Measurements from ENCODE around the gene CELA3A.
"Not testable (repeated sequence)": the region's sequence is repeated elsewhere in the genome, so short reads cannot be mapped to it uniquely, and the experiment has no call there.

Gene CELA3A

DNA sequence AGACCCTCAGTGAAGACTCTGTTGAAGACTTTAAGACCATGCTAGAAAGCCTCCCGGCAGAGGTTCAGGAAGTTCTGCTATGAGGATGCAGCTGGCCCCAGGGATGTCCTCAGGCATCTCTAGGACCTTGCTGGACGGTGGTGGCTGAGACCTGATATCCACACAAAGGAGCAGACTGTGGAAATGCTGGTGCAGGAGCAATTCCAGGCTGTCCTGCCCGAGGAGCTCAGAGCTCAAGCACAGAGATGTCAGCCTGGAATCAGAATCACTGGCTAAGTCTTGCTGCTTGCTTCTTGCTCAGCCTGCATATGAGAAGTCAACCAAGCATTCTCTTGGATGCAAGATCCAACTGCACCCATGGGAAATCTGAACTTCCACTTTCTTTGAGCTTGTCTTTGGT is 29.0 kb downstream of the CELA3A start:
- Histone ChIP-seq H3K36me3 (replicated peaks; ENCODE audit: insufficient read depth, low read length) (no peaks in the 10 kb centered on the region), H3K4me2 (ENCODE audit: low read depth, low read length) (no peak overlapping the region), H3K27ac (ENCODE audit: low read length) (no peak overlapping the region)

DNA sequence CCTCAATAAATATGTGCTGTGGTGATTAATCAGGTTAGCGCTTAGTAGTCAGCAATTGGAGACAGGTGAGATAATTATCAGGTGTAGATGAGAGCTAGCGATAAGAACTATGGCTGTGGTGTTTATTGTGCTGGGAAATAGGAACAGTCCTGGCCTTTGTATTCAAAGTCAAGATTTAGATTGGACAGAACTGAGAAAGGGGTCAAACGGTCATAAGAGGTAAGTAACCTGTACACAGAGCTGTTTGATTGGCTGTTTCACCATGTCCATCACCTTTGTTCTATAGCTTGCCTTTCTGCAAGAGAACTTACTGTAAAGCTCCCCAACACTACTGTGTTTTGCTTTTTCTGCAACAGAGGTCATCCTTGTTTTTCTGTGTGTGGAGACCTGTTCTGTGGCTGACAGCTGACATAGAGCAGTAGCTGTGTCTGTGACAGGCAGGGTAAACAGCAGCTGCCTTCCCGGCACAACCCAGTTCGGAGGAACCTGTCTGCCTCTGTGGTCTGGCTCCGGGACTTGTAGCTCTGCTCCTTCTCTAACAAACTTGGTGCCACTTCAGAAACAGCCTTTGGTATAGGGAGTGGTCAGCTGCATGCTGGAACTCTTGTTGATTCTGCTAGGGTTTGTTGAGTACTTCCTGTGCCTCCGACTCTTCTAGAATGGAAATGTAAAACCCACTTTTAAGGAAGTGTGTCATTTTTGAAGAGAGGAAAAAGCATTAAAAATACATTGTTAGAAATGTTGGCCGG is 29.9 kb downstream of the CELA3A start:
- Histone ChIP-seq H3K4me1 (ENCODE audit: low read length) (no peaks in the 10 kb centered on the region), H3K27ac (ENCODE audit: low read length) (no peak overlapping the region), H3K36me3 (replicated peaks; ENCODE audit: insufficient read depth, low read length) (no peaks in the 10 kb centered on the region), H3K4me3 (ENCODE audit: low read length) (no peak overlapping the region), H3K79me2 (ENCODE audit: low read length) (peaks cover 8% of the 10 kb centered on the region), H3K9ac (ENCODE audit: low read length) (no peak overlapping the region), H3K9me3 (replicated peaks; ENCODE audit: insufficient read depth, low read length) (no peaks in the 10 kb centered on the region), H3K9me2 (replicated peaks; ENCODE audit: insufficient read depth, low read length) (no peaks in the 10 kb centered on the region), H3K4me2 (ENCODE audit: low read depth, low read length) (no peak overlapping the region), H3F3A (ENCODE audit: insufficient read depth, low read length) (peaks cover under 1% of the 10 kb centered on the region; the same call in 1 of the 2 replicates), H4K20me1 (ENCODE audit: insufficient read depth, low read length) (no peaks in the 10 kb centered on the region), H3K27me3 (replicated peaks; ENCODE audit: insufficient read depth, low read length) (no peaks in the 10 kb centered on the region), H2AFZ (ENCODE audit: low read length) (no peak overlapping the region)
- DNase-seq = no peak
- no peak for TF ChIP-seq EZH2 (optimal IDR thresholded peaks at IDR 0.05; ENCODE audit: low read depth, low read length)

More for the DNA sequence above, 29.0 kb downstream of the CELA3A start:
- Histone ChIP-seq H3K9me2 (replicated peaks; ENCODE audit: insufficient read depth, low read length) (no peaks in the 10 kb centered on the region), H3K79me2 (ENCODE audit: low read length) (peaks cover 13% of the 10 kb centered on the region), H2AFZ (ENCODE audit: low read length) (no peak overlapping the region), H3K4me3 (ENCODE audit: low read length) (no peak overlapping the region), H4K20me1 (ENCODE audit: insufficient read depth, low read length) (no peaks in the 10 kb centered on the region), H3K9ac (ENCODE audit: low read length) (no peak overlapping the region), H3K9me3 (replicated peaks; ENCODE audit: insufficient read depth, low read length) (no peaks in the 10 kb centered on the region), H3K27me3 (replicated peaks; ENCODE audit: insufficient read depth, low read length) (no peaks in the 10 kb centered on the region), H3F3A (ENCODE audit: insufficient read depth, low read length) (peaks cover 9% of the 10 kb centered on the region), H3K4me1 (ENCODE audit: low read length) (no peaks in the 10 kb centered on the region)
- TF ChIP-seq EZH2phosphoT487 (IDR thresholded peaks at IDR 0.05; ENCODE audit: low read length) (no peak), EZH2 (optimal IDR thresholded peaks at IDR 0.05; ENCODE audit: low read depth, low read length) (no peak)
- TF ChIP-seq, protein P1, sequence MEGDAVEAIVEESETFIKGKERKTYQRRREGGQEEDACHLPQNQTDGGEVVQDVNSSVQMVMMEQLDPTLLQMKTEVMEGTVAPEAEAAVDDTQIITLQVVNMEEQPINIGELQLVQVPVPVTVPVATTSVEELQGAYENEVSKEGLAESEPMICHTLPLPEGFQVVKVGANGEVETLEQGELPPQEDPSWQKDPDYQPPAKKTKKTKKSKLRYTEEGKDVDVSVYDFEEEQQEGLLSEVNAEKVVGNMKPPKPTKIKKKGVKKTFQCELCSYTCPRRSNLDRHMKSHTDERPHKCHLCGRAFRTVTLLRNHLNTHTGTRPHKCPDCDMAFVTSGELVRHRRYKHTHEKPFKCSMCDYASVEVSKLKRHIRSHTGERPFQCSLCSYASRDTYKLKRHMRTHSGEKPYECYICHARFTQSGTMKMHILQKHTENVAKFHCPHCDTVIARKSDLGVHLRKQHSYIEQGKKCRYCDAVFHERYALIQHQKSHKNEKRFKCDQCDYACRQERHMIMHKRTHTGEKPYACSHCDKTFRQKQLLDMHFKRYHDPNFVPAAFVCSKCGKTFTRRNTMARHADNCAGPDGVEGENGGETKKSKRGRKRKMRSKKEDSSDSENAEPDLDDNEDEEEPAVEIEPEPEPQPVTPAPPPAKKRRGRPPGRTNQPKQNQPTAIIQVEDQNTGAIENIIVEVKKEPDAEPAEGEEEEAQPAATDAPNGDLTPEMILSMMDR (IDR thresholded peaks at IDR 0.05; ENCODE audit: low read length) = no peak
- DNase-seq = no peak

DNA sequence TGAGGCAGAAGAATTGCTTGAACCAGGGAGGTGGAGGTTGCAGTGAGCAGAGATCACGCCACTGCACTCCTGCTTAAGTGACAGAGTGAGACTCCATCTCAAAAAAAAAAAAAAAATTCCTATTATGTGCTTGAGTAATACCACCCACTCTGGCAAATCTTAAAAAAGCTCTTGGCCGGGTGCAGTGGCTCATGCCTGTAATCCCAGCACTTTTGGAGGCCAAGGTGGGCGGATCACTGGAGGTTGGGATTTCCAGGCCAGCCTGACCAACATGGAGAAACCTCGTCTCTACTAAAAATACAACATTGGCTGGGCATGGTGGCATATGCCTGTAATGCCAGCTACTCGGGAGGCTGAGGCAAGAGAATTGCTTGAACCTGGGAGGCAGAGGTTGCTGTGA is 33.4 kb downstream of the CELA3A start:
- not testable (repeated sequence) for H3F3A ChIP-seq (ENCODE audit: insufficient read depth, low read length); H3K4me1 ChIP-seq (ENCODE audit: low read length); H4K20me1 ChIP-seq (ENCODE audit: insufficient read depth, low read length); H3K9ac ChIP-seq (ENCODE audit: low read length); H3K79me2 ChIP-seq (ENCODE audit: low read length); H3K4me3 ChIP-seq (ENCODE audit: low read length); H3K9me2 ChIP-seq (replicated peaks; ENCODE audit: insufficient read depth, low read length); H3K4me2 ChIP-seq (ENCODE audit: low read depth, low read length); H3K27me3 ChIP-seq (replicated peaks; ENCODE audit: insufficient read depth, low read length); H3K36me3 ChIP-seq (replicated peaks; ENCODE audit: insufficient read depth, low read length); H3K27ac ChIP-seq (ENCODE audit: low read length); H2AFZ ChIP-seq (ENCODE audit: low read length); DNase-seq; H3K9me3 ChIP-seq (replicated peaks; ENCODE audit: insufficient read depth, low read length)

DNA sequence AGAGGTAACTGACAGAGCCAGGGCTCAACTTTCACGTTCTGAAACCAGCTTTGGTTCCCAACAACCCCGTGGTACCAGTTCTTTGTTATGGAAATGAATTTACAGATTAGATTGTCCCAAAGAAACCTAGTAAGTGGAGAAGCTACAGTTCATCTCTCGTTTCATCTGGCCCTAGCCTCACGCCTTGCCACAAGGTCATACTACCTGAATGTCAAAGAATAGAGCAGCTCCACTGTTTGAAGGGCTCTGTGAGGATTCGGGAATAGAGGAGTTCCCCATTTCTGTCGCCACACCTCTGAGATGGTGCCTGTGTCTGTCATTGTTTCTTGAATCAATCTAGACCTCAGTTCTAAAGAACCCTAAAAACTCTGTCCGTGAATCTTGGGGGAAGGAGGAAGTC is 36.1 kb downstream of the CELA3A start:
- Histone ChIP-seq H3K9me2 (replicated peaks; ENCODE audit: insufficient read depth, low read length) (no peaks in the 10 kb centered on the region), H3K27ac (ENCODE audit: low read length) (no peak overlapping the region)

More for the DNA sequence above, 36.1 kb downstream of the CELA3A start:
- Histone ChIP-seq H3K4me1 (ENCODE audit: low read length) (peaks cover 7% of the 10 kb centered on the region), H4K20me1 (ENCODE audit: insufficient read depth, low read length) (no peaks in the 10 kb centered on the region), H3K79me2 (ENCODE audit: low read length) (no peaks in the 10 kb centered on the region), H2AFZ (ENCODE audit: low read length) (0 out of 2 replicates have a peak overlapping the region, but pooled peaks have one; percentile 9), H3K9me3 (replicated peaks; ENCODE audit: insufficient read depth, low read length) (no peaks in the 10 kb centered on the region), H3K27me3 (replicated peaks; ENCODE audit: insufficient read depth, low read length) (no peaks in the 10 kb centered on the region), H3K4me2 (ENCODE audit: low read depth, low read length) (no peak overlapping the region), H3K9ac (ENCODE audit: low read length) (no peak overlapping the region), H3K36me3 (replicated peaks; ENCODE audit: insufficient read depth, low read length) (no peaks in the 10 kb centered on the region), H3F3A (ENCODE audit: insufficient read depth, low read length) (peaks cover 13% of the 10 kb centered on the region), H3K4me3 (ENCODE audit: low read length) (no peak overlapping the region)
- no peak for DNase-seq
- TF ChIP-seq EZH2 (optimal IDR thresholded peaks at IDR 0.05; ENCODE audit: low read depth, low read length) (no peak), EZH2phosphoT487 (IDR thresholded peaks at IDR 0.05; ENCODE audit: low read length) (no peak)
- TF ChIP-seq, protein P1 (IDR thresholded peaks at IDR 0.05; ENCODE audit: low read length) = no peak

All from MM.1S (cell line).